Large intestine (tissue), 3 donors: ENCODE data around the gene GPATCH3. TPM values are rescaled to one million over a fixed set of nuclear protein-coding genes. Genes with fewer than 3 reads are reported as not detected.

Experiments
- DNase-seq, 2 donors: peaks; one replicate each; pipeline versions ENCODE4 v3.0.0 to v3.0.0-alpha.2; 2013
- H3K27ac ChIP-seq: one replicate; pipeline ENCODE4 v1.5.1; 2013; ENCODE audit warnings: low read length
- H3K27me3 ChIP-seq: 2 replicates; pipeline ENCODE4 v1.6.1; 2013; ENCODE audit warnings: low read length; ENCODE audit not compliant: control insufficient read depth, insufficient read depth
- H3K36me3 ChIP-seq: 2 replicates; pipeline ENCODE4 v1.6.1; 2013; ENCODE audit warnings: low read length; ENCODE audit not compliant: control insufficient read depth, insufficient read depth
- H3K4me1 ChIP-seq: one replicate; pipeline ENCODE4 v1.6.1; 2013; ENCODE audit warnings: low read length; ENCODE audit not compliant: control insufficient read depth, insufficient read depth
- H3K4me3 ChIP-seq: one replicate; pipeline ENCODE4 v1.5.1; 2013; ENCODE audit warnings: low read length
- H3K9me3 ChIP-seq: one replicate; pipeline ENCODE4 v1.6.1; 2013; ENCODE audit warnings: mild to moderate bottlenecking, low read depth, low read length, moderate library complexity; ENCODE audit not compliant: control insufficient read depth
- WGBS: methylation state at CpG from one replicate; pipeline ENCODE4 v1.1.5; 2013; ENCODE audit warnings: low lambda C conversion rate; ENCODE audit not compliant: insufficient coverage; 5-methylcytosine and 5-hydroxymethylcytosine counted together
- polyA plus RNA-seq: library from polyadenylated mRNA; unstranded; fragments of 120-200 nt; gene quantifications from one replicate; pipeline ENCODE4 v1.2.1, GENCODE V29; 2013

GPATCH3 gene
- polyA plus RNA-seq, 1 donor, result 14.7 TPM

- H3K4me3 ChIP-seq, result peak within 1 kb of the TSS; percentile 79
- no peaks in the 10 kb centered on the region for H3K9me3 ChIP-seq
- H3K27me3 ChIP-seq, result no peaks in the 10 kb centered on the region
- peaks cover 19% of the 10 kb centered on the region for H3K36me3 ChIP-seq
- DNase-seq, result peak; percentile 98 to 99
- peaks cover 20% of the 10 kb centered on the region for H3K4me1 ChIP-seq
- H3K27ac ChIP-seq, result peak within 1 kb of the TSS; percentile 95
- WGBS, result no CpG with 5 or more reads among the region's 16 CpGs
These were observed 13.7 kb upstream of the GPATCH3 start, which contains the start of gene NR0B2 for GRCh38 chr1:26913754-26914619. Gene NR0B2, minus strand, starts transcription at chr1:26913975. Its CDS starts 35 bp downstream, at chr1:26913940.

GRCh38 chr1:26913389-26913753 lies 13.1 kb upstream of the GPATCH3 start:
- no peaks in the 10 kb centered on the region for H3K27me3 ChIP-seq
- H3K27ac ChIP-seq, result peak overlapping the region; percentile 95
- DNase-seq, result no peak
- H3K4me3 ChIP-seq, result peak overlapping the region; percentile 79
- no CpG with 5 or more reads among the region's 5 CpGs for WGBS
- H3K4me1 ChIP-seq, result peaks cover 20% of the 10 kb centered on the region
- no peaks in the 10 kb centered on the region for H3K9me3 ChIP-seq
- peaks cover 19% of the 10 kb centered on the region for H3K36me3 ChIP-seq

DNA sequence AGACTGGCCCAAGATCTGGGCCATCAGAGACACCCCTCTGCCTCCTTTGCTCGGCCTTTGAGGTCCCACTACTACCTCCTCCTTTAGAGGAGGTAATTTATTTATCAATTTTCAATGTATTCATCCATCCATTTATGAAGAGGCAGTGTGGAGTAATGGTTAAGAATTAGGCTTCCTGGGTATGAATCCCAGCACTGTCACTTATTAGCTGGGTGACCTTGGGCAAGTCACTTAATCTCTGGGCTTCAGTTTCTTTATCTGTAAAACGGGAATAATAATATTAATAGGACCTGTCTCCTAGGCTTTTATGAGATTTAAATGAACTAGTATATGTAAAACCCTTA lies 11.9 kb upstream of the GPATCH3 start:
- 0% methylated on average over 1 of the region's 2 CpGs for whole genome bisulfite sequencing

GRCh38 chr1:26911399-26912146 lies 11.3 kb upstream of the GPATCH3 start:
- H3K4me1 ChIP-seq, result peaks cover 23% of the 10 kb centered on the region
- H3K27ac ChIP-seq, result peak overlapping the region; percentile 95
- no peak for DNase-seq
- H3K9me3 ChIP-seq, result no peaks in the 10 kb centered on the region
- WGBS, result no CpG with 5 or more reads among the region's 8 CpGs
- no peaks in the 10 kb centered on the region for H3K27me3 ChIP-seq
- H3K4me3 ChIP-seq, result peak overlapping the region; percentile 79
- H3K36me3 ChIP-seq, result peaks cover 19% of the 10 kb centered on the region

More for the DNA sequence above, 11.9 kb upstream of the GPATCH3 start:
- Histone ChIP-seq H3K36me3 (peaks cover 19% of the 10 kb centered on the region), H3K4me3 (peak overlapping the region; percentile 79), H3K9me3 (no peaks in the 10 kb centered on the region), H3K27me3 (no peaks in the 10 kb centered on the region), H3K4me1 (peaks cover 20% of the 10 kb centered on the region), H3K27ac (peak overlapping the region; percentile 95)
- DNase-seq, result no peak

GRCh38 chr1:26910343-26911160 lies 10.3 kb upstream of the GPATCH3 start:
- WGBS, result no CpG with 5 or more reads among the region's 4 CpGs
- Histone ChIP-seq H3K9me3 (no peaks in the 10 kb centered on the region), H3K4me3 (peak overlapping the region; percentile 79), H3K27ac (peak overlapping the region; percentile 95), H3K27me3 (no peaks in the 10 kb centered on the region), H3K36me3 (peaks cover 19% of the 10 kb centered on the region), H3K4me1 (peaks cover 20% of the 10 kb centered on the region)
- peak; percentile 56 to 75 for DNase-seq

GRCh38 chr1:26909951-26910342 lies 9.7 kb upstream of the GPATCH3 start:
- no peak for DNase-seq
- Histone ChIP-seq H3K27me3 (no peaks in the 10 kb centered on the region), H3K27ac (peak overlapping the region; percentile 61), H3K9me3 (no peaks in the 10 kb centered on the region), H3K4me3 (no peak overlapping the region), H3K4me1 (peaks cover 14% of the 10 kb centered on the region), H3K36me3 (peaks cover 19% of the 10 kb centered on the region)
- no CpG with 5 or more reads among the region's 3 CpGs for WGBS

DNA sequence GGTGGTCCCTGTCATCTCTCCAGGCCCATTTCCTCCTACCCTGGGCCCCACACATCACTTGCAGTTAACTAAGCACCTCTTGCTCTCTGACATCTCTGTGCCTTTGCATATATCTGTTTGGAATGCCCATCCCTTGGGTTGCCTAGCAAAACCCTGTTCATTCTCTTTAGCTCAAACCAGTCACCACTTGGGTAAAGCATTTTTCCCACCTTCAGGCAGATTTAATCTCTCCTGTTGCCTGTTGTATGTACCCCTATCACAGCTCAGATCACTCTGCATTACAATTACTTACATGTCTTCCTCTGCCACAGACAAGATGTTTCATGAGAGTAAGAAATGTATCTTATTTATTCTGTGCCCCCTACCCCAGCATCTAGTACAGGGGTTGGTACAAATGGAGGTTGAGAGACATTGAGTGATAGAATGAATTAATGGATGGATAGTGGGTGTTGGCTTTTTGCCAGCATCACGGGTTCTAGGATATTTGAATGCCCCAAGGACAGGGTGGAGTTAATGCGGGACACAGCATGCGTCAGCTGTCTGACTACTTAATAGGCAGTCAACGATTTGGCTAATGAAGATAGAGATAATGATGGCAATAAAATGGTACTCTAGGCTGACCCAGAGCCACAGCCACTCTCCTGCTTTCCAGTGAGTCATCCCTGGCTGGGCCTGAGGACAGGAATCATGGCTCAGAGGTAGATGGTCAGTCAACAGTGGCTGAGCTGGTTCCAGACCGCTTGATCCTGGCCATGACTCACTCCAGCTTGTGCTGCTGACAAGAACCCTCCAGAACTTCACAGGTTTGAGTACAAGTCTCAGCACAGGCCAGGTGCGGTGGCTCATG lies 7.0 kb upstream of the GPATCH3 start:
- Histone ChIP-seq H3K27ac (peak overlapping the region; percentile 21), H3K4me3 (no peak overlapping the region), H3K9me3 (no peaks in the 10 kb centered on the region), H3K27me3 (no peaks in the 10 kb centered on the region), H3K36me3 (peaks cover 19% of the 10 kb centered on the region), H3K4me1 (peaks cover 20% of the 10 kb centered on the region)
- WGBS, result 50% methylated on average over 2 of the region's 6 CpGs
- peak; percentile 76 to 87 for DNase-seq

- H3K9me3 ChIP-seq, result no peaks in the 10 kb centered on the region
- DNase-seq, result no peak
These were observed 696 bp upstream of the GPATCH3 start for GRCh38 chr1:26900815-26901511.

GRCh38 chr1:26897351-26897750 lies 2.9 kb downstream of the GPATCH3 start:
- Histone ChIP-seq H3K4me3 (no peak overlapping the region), H3K9me3 (no peaks in the 10 kb centered on the region), H3K27ac (no peak overlapping the region), H3K36me3 (peaks cover 50% of the 10 kb centered on the region), H3K4me1 (peaks cover 12% of the 10 kb centered on the region), H3K27me3 (no peaks in the 10 kb centered on the region)
- DNase-seq, result no peak
- WGBS, result no CpG with 5 or more reads among the region's 9 CpGs

More at GRCh38 chr1:26900815-26901511, 696 bp upstream of the GPATCH3 start:
- Histone ChIP-seq H3K27me3 (no peaks in the 10 kb centered on the region), H3K36me3 (peaks cover 15% of the 10 kb centered on the region), H3K4me1 (peaks cover 19% of the 10 kb centered on the region), H3K27ac (peak overlapping the region; percentile 79), H3K4me3 (peak overlapping the region; percentile 68)
- WGBS, result 34% methylated on average over 6 of the region's 18 CpGs
